DMS114 treated with DMSO at 0.1 percent for 48 hours (cell line): Measurements from ENCODE around the gene SCAF4.
"Not testable (repeated sequence)": the region's sequence is repeated elsewhere in the genome, so short reads cannot be mapped to it uniquely, and the experiment has no call there.

Experiments
- DNase-seq: peaks from one replicate; lab custom pipeline; 2025; ENCODE audit not compliant: unreplicated experiment; lab: John Stamatoyannopoulos, UW

The SCAF4 gene

GRCh38 chr21:31654821-31655580 lies 76.9 kb downstream of the SCAF4 start:
- not testable (repeated sequence) for DNase-seq

- DNase-seq = no peak
These were observed 77.6 kb downstream of the SCAF4 start for GRCh38 chr21:31654340-31654739.

GRCh38 chr21:31651491-31651890 lies 80.4 kb downstream of the SCAF4 start:
- not testable (repeated sequence) for DNase-seq

- DNase-seq = no peak
These were observed 81.0 kb downstream of the SCAF4 start for GRCh38 chr21:31650930-31651329.

- no peak for DNase-seq
These were observed 84.3 kb downstream of the SCAF4 start for GRCh38 chr21:31647650-31648049.

- DNase-seq = no peak
These were observed 87.3 kb downstream of the SCAF4 start for GRCh38 chr21:31644643-31645042.

GRCh38 chr21:31641416-31641922 lies 90.4 kb downstream of the SCAF4 start:
- DNase-seq = no peak

- no peak for DNase-seq
These were observed 95.0 kb downstream of the SCAF4 start for GRCh38 chr21:31636874-31637273.

GRCh38 chr21:31634993-31635392 lies 96.9 kb downstream of the SCAF4 start:
- DNase-seq = no peak

- not testable (repeated sequence) for DNase-seq
These were observed 100.0 kb downstream of the SCAF4 start for GRCh38 chr21:31631881-31632280.

GRCh38 chr21:31629972-31630711 lies 101.8 kb downstream of the SCAF4 start:
- DNase-seq = no peak

- no peak for DNase-seq
These were observed 106.9 kb downstream of the SCAF4 start for GRCh38 chr21:31624961-31625491.

GRCh38 chr21:31624181-31624580 lies 107.7 kb downstream of the SCAF4 start:
- DNase-seq = no peak

GRCh38 chr21:31623664-31624063 lies 108.3 kb downstream of the SCAF4 start:
- no peak for DNase-seq

GRCh38 chr21:31622397-31622796 lies 109.5 kb downstream of the SCAF4 start:
- DNase-seq = no peak
